ENCODE data around the gene PROM2.
A peak's percentile ranks its signal among the peaks of the same experiment; 100 is the strongest.

PROM2 gene

DNA sequence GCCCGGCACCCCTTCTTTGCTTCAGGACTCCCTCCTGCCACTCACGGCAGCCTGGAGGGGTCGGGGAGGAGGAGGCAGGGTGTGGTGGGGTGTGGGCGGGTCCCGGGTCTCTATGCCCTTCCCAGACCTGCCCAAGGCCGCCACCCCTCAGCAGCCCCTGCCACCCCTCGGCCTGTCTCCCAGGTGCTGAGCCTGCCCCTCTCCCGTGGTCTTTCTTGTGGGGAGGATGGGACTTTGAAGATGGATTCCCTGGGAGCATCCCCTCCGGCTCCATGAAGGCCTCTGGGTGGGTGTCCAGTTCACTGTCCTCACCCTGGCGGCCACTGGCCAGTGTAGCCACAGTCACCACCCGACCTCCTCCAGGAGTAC is 46.1 kb downstream of the PROM2 start:
- DNase-seq (ENCODE audit: low spot score), result no peak

GRCh38 chr2:95320986-95321767 is 46.9 kb downstream of the PROM2 start:
- no peak for DNase-seq (ENCODE audit: low spot score)

GRCh38 chr2:95323347-95324155 is 49.3 kb downstream of the PROM2 start:
- peak; percentile 66 for DNase-seq (ENCODE audit: low spot score)

- DNase-seq (ENCODE audit: low spot score), result no peak
Observed at GRCh38 chr2:95325026-95325425, 50.8 kb downstream of the PROM2 start.

- no peak for DNase-seq (ENCODE audit: low spot score)
Observed at GRCh38 chr2:95325590-95326432, 51.6 kb downstream of the PROM2 start.

- no peak for DNase-seq (ENCODE audit: low spot score)
Observed at GRCh38 chr2:95326433-95327140, 52.3 kb downstream of the PROM2 start.

GRCh38 chr2:95327861-95328260 is 53.6 kb downstream of the PROM2 start:
- DNase-seq (ENCODE audit: low spot score), result no peak

- DNase-seq (ENCODE audit: low spot score), result peak; percentile 57
Observed at GRCh38 chr2:95328358-95329125, 54.3 kb downstream of the PROM2 start.

DNA sequence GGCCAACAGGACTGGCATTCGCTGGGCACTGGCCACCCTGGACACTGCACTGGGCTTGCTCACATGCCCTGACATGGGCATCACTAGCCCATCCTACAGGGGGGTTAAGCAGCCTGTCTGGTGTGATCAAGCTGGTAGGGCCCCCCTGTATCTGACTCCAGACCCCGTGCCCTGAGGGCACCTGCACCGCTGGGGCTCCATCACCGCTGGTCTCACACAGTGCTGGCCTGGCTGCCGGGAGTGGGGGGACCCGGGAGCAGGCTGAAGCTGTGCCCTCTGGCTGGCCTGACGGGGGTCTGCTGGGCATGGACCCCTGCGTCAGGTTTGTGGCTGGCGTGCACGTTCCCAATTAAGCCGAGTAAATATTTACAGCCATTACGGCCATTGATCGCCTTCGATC is 55.2 kb downstream of the PROM2 start:
- DNase-seq (ENCODE audit: low spot score), result no peak

- peak; percentile 78 for DNase-seq (ENCODE audit: low spot score)
Observed at GRCh38 chr2:95329891-95330793, 55.9 kb downstream of the PROM2 start.

DNA sequence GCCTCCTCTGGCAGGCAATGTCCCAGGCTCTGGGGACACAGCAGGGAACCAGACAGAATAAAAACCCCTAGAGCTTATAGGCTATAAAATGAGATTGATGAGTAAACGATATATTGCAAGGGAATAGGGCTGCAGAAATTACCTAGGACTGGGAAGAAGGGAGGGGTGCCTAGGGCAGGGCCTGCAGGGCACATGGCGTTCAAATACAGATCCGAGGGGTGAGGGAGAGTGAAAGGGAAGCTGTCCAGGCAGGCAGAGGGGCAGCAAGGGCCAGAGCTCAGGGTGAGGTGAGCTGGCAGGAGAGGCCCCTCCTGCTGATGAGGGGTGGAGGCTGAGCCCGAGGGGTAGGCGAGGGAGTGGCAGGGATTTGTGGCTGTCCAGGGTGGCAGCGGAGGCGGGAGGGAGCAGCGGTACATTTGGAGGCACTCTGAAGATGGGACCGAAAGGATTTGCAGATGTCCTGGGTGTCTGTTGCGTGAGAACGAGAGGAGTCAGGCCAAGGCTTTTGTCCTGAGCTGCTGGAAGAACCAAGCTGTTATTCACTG is 56.6 kb downstream of the PROM2 start:
- DNase-seq (ENCODE audit: low spot score), result no peak

GRCh38 chr2:95331606-95332005 is 57.4 kb downstream of the PROM2 start:
- DNase-seq (ENCODE audit: low spot score), result no peak

DNA sequence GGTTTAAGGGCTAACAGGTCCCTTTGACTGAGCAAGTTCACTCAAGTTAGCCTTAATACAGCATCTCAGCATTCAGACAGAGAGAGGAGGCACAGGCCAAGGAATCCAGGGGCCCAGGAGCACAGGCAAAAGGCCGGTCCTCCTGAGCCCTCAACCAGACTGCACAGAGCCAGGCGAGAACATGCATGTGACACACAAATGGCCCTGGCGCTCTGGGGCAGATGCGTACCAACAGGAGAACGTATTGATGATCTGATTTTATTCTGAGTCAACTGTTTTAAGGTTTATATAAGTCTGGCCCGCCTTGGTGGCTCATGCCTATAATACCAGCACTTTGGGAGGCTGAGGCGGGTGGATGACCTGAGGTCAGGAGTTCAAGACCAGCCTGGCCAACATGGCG is 57.8 kb downstream of the PROM2 start:
- no peak for DNase-seq (ENCODE audit: low spot score)

DNA sequence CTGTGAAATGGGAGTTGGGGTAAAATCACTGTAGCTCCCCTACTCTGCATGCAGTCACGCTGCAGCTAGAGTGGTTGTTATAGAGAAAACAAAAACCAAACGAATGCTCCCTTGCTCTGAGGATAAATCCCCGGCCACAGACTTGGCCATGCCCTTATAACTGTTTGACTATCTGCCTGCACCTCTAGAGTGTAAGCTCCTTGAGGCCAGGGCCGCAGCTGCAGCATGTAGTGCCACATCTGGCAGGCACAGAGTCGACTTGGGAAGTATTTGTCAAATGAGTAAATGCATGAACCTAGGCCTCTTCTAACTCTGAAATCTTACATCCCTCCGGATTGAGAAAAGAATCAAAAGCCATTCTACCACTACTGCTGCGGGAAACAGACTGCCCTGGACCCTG is 58.8 kb downstream of the PROM2 start:
- DNase-seq (ENCODE audit: low spot score), result no peak

GRCh38 chr2:95333888-95334338 is 59.7 kb downstream of the PROM2 start:
- DNase-seq (ENCODE audit: low spot score), result peak; percentile 100

GRCh38 chr2:95334916-95335641 is 60.8 kb downstream of the PROM2 start:
- peak; percentile 53 for DNase-seq (ENCODE audit: low spot score)

GRCh38 chr2:95336406-95336805 is 62.2 kb downstream of the PROM2 start:
- DNase-seq (ENCODE audit: low spot score), result no peak

GRCh38 chr2:95337829-95338228 is 63.6 kb downstream of the PROM2 start:
- no peak for DNase-seq (ENCODE audit: low spot score)
